Caki2 (cell line): ENCODE data around the gene CRYBA2. TPM values are rescaled to one million over a fixed set of nuclear protein-coding genes. Genes with fewer than 3 reads are reported as not detected.

Experiments
- DNase-seq: peaks from one replicate; pipeline ENCODE4 v3.0.0-alpha.2; 2015; ENCODE audit warnings: low read depth
- in situ Hi-C: cut with HindIII; loops from 2 replicates; pipeline ENCODE4 v1.10.0; 2016; ENCODE audit warnings: low sequenced_read_pairs, low pct_unique_long_range_greater_than_20kb, mixed read lengths
- total RNA-seq: library from RNA; depleted of rRNA; stranded (reverse); fragments of >200 nt; shearing (Covaris generic); gene quantifications from 2 replicates; pipeline ENCODE4 v1.2.3, GENCODE V29; 2014; ENCODE audit warnings: low replicate concordance; rRNA removed

Gene CRYBA2
- total RNA-seq: not detected in 2 replicates

DNA sequence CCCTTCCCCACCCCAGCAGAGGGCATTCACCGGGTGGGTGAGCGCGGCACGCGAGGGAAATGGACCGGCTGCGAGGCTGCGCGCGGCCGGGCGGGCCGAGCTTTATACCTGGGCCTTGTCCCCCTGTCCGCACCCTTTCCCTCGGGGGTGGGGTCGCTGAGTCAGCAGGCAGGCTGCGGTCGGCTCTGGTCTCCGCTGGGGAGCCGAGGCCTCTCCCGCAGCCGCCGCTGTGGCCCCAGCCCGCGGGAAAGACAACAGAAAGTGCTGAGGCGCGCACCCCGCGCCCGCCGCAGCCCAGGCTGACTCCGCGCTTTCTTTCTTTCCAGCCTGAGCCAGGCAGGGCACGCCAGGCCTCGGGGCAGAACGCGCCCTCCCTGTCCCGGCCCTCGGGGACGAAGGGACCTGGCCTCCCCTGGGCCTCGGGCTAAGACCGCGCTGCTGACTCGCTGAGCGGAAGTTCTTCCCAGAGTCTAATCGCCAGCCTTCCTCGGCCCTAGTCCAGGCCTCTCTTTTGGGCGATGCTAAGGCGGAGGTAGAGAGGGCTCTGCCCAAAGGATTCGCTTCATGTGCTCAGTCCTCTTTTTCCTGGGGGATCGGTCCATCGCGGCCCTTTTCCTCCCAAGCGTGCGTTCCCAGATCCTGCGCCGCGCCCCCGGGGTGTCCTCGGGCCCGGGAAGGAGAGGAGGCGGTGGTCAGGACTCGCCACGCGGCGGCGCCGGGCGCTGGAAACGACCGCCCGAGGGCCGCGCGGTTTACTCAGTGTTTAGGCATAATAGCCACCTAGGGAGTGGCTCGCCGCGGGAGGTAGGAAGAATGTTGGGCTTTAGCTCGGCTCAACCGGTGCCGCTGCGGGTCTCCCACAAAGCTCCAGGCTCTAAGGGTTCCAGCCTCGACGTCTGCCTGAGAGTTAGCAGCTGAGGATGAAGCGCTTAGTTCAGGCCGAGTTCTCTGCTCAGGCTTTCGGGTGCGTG, at the start of gene CRYBA2:
TSS of gene CRYBA2 (minus strand) at position 78 of the 971 bp plus-strand sequence. CDS start 246 bp downstream, outside the sequence.
- DNase-seq: no peak
- in situ Hi-C loops: no loop called here

DNA sequence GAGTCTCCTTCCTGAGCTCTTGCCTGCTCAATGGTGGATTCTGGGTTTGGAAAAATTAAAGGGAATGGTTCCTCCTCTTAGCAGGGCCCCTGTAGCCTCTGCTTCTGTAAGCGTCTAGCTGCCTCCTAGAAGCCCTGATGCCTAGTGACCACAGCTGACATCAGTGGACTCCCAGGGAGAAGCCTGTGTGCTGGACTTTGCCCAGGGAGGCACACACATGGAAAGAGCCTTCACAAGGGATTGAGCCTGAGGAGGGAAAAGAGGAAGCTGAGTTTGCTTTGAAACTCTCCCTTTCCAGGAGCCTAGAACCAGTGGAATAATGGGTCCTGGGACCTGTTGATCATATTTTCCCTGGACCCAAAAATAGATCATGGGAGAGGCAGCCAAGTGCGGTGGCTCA, 49.5 kb upstream of the CRYBA2 start:
- no peak for DNase-seq
- in situ Hi-C loops: no loop called here

GRCh38 chr2:219042157-219042556, 48.9 kb upstream of the CRYBA2 start:
- in situ Hi-C loops: no loop called here
- no peak for DNase-seq

DNA sequence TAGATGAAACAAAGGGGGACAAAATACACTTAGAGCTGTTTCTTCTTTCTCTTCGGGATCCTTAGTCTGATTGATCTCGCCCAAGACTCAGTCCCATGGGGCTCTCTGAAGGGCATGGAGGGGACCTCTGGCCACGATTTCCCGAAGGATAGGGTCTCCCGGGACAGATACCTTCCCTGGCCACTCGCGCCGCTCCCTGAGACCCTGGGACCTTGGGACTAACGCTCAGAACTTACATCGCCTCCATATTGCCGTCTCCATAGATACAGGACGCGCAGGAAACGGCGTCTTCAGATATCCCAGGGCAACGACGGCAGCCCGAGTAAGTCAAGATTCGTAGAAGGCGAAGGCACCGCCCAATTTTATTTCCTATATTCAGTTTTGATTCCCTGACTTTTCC, 48.0 kb upstream of the CRYBA2 start, which contains the start of gene CFAP65:
TSS of gene CFAP65 (minus strand) at position 265 of the 400 bp plus-strand sequence. CDS start 2,468 bp downstream, outside the sequence.
- in situ Hi-C loops: no loop called here
- DNase-seq: no peak

GRCh38 chr2:219038600-219038999, 45.4 kb upstream of the CRYBA2 start:
- in situ Hi-C loops: no loop called here
- no peak for DNase-seq

DNA sequence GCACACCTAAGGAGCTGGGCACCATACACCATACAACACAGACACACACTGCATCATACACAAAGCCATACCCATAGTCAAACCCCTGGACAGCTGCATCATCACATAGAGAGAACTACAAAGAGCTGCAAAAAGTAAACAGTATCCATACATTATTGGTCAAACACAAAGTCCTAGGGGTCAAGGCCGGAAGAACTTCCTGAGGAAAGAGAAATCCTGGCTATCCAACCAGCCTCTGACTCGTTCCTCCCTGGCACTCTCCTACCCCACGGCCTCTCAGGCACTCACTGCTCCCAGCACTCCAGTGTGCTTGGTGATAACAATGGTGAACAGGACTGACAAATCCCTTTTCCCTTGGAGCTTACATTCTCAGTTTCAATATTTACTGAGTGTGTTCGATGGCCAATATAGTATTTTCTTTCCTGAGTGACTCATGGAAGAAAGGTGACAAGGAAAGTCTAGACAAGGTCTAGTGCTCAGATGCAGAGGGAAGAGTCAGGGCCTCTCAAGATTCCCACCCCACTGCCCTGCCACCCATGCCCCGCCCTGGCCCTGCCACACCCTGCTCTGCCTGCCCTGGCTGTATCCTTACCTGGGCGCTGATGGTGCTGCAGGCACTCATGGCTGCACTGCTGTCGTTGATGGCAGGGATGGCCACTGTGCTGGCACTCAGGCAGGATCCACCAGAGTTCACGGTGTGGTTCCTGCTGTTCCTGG, 44.7 kb upstream of the CRYBA2 start:
- no peak for DNase-seq
- in situ Hi-C loops: no loop called here

- DNase-seq: no peak
- in situ Hi-C loops: no loop called here
Measured at GRCh38 chr2:219035942-219036341, 42.7 kb upstream of the CRYBA2 start.

DNA sequence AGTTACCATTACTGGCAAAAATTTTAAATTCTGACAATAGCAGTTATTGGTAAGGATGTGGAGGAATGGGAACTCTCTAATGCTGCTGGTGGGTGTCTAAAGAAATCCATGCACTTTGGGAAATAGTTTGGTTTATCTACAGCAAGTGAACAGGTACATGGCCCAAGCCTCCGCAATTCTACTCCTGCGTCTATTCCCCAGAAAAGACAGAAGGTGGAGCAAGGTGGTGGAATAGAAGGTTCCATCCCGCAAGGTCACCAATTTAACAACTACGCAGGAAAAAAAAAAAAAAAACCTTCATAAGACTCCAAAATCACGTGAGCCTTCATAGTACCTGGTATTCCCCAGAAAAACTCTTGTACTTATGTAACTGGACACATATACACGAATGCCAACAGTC, 41.6 kb upstream of the CRYBA2 start:
- in situ Hi-C loops: no loop called here

GRCh38 chr2:219032051-219032745, 39.0 kb upstream of the CRYBA2 start:
- no peak for DNase-seq
- in situ Hi-C loops: no loop called here

More for the DNA sequence above, 41.6 kb upstream of the CRYBA2 start:
- DNase-seq: no peak

GRCh38 chr2:219031005-219031738, 38.0 kb upstream of the CRYBA2 start:
- in situ Hi-C loops: no loop called here
- no peak for DNase-seq

DNA sequence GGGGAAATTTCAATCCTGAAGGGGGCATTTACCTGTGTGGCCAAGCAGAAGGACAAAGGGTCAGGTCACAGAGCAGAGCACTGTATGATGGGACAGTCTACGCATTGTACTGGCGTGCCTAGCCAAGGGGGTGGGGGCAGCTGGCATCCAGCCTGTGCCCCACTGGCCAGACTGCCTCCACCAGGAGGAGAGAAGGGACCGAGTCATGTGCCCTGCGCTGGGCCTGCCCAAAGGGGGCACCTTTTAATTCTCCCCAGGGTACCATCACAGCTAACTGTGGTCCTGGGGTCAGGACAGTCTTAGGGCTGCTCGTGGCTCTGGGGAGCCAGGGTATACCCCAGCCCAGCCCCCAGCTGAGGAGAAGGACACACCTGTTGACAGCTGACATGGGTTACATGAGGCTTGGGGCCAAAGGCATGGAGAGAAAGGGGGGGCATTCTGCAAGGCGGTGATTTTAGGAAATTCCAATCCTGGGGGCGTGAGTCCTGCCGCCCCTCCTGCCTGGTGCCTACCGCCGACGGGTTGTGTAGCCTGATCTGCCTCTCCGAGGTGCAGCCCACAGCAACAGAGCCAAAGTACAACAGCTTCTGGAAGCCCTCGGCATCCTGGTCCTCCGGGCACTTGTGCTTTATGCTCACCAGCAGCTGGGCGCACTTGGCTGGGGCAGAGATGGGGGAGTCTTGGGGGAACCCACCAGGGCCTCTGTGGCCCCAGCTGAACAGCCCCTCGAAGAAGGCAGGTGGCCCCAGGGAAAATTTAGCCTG, 37.1 kb upstream of the CRYBA2 start:
- in situ Hi-C loops: no loop called here
- no peak for DNase-seq

DNA sequence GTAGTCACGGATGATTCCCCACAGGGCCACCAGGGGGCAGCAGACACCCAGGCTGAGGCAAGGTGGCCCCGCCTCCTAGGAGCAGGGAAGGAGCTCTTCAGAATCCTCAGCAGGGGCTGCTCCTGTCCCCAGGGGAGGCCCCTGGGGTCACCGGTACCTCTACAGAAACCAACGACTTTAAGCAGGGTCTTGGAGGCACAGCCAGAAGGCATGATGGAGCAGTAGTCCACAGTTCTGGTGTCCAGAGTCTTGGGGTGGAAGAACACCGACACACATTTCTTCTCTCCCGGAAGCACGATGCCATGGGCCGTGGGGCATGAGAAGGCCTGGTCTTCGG, 36.6 kb upstream of the CRYBA2 start:
- peak; percentile 57 for DNase-seq
- in situ Hi-C loops: no loop called here

GRCh38 chr2:219028996-219029828, 36.0 kb upstream of the CRYBA2 start:
- in situ Hi-C loops: no loop called here

GRCh38 chr2:219028141-219028540, 34.9 kb upstream of the CRYBA2 start:
- in situ Hi-C loops: no loop called here
- no peak for DNase-seq

More at GRCh38 chr2:219028996-219029828, 36.0 kb upstream of the CRYBA2 start:
- no peak for DNase-seq

- in situ Hi-C loops: no loop called here
- DNase-seq: no peak
Measured at GRCh38 chr2:219027511-219028055, 34.4 kb upstream of the CRYBA2 start.

- in situ Hi-C loops: no loop called here
- DNase-seq: no peak
Measured at GRCh38 chr2:219026946-219027345, 33.7 kb upstream of the CRYBA2 start.
